Activated naive CD8-positive, alpha-beta T cell treated with anti-CD3 and anti-CD28 coated beads, Interleukin-2, amount 50 U/mL, for 24 hours (primary cell): ENCODE data around the gene RHBDL2.
A peak's percentile ranks its signal among the peaks of the same experiment; 100 is the strongest.

Experiments used
- ATAC-seq: fragments of 150-1000 bp; cut with Tn5 transposase; one replicate; pipeline ENCODE4 v1.10.0; 2021
- DNase-seq: peaks from one replicate; pipeline ENCODE4 v3.0.0; 2021
- H3K27ac Mint-ChIP-seq: one replicate; pipeline ENCODE4 v1.8.0; 2021; ENCODE audit warnings: mild to moderate bottlenecking, mixed read lengths
- H3K27me3 Mint-ChIP-seq: one replicate; pipeline ENCODE4 v1.8.0; 2021; ENCODE audit warnings: mixed read lengths
- H3K36me3 Mint-ChIP-seq: one replicate; pipeline ENCODE4 v1.8.0; 2021; ENCODE audit warnings: low read depth, mixed read lengths
- H3K4me1 Mint-ChIP-seq: one replicate; pipeline ENCODE4 v1.8.0; 2021; ENCODE audit warnings: mixed read lengths
- H3K4me3 Mint-ChIP-seq: one replicate; pipeline ENCODE4 v1.8.0; 2021; ENCODE audit warnings: mild to moderate bottlenecking, moderate library complexity, mixed read lengths
- H3K9me3 Mint-ChIP-seq: one replicate; pipeline ENCODE4 v1.8.0; 2021; ENCODE audit warnings: mixed read lengths

Gene RHBDL2

DNA sequence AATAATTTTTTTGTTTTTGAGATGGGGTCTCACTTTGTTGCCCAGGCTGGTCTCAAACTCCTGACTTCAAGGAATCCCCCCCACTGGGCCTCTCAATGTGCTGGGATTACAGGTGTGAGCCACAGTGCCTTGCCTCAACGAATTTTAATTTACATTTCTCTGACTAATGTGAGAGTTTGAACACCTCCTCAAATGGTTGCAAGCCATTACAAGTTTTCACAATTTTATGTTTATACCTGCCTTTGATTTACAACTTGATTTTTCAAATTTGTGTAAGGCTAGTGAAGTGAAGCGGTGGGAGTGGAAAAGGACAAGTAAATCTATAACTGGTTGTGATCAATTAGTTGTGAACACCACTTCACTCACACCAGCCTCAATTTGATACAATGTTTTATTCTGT lies 8.9 kb upstream of the RHBDL2 start:
- Mint-ChIP-seq H3K36me3 (no peaks in the 10 kb centered on the region), H3K4me1 (peaks cover 8% of the 10 kb centered on the region), H3K27ac (no peak overlapping the region), H3K27me3 (no peaks in the 10 kb centered on the region), H3K4me3 (no peak overlapping the region), H3K9me3 (no peaks in the 10 kb centered on the region)
- ATAC-seq = no peak
- DNase-seq = no peak

DNA sequence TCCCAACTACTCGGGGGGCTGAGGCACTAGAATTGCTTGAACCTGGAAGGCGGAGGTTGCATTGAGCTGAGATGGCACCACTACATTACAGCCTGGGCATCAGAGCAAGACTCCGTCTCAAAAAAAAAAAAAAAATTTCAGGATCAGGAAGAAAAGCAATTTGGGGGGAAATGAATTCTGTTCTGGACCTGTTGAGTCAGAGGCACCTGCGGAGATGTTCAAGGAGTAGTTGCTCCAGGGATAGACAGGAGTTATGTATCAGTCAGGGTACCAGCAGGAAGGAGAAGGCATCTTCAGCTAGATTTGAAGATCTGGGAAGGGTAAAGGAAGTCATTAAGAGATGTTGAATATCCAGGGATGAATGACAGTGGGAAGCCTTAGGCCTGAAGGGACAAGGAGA lies 2.9 kb upstream of the RHBDL2 start:
- no peaks in the 10 kb centered on the region for H3K4me1 Mint-ChIP-seq
- H3K36me3 Mint-ChIP-seq = no peaks in the 10 kb centered on the region
- no peak overlapping the region for H3K4me3 Mint-ChIP-seq
- no peak for DNase-seq
- H3K27ac Mint-ChIP-seq = no peak overlapping the region
- no peaks in the 10 kb centered on the region for H3K9me3 Mint-ChIP-seq
- no peak for ATAC-seq
- no peaks in the 10 kb centered on the region for H3K27me3 Mint-ChIP-seq

DNA sequence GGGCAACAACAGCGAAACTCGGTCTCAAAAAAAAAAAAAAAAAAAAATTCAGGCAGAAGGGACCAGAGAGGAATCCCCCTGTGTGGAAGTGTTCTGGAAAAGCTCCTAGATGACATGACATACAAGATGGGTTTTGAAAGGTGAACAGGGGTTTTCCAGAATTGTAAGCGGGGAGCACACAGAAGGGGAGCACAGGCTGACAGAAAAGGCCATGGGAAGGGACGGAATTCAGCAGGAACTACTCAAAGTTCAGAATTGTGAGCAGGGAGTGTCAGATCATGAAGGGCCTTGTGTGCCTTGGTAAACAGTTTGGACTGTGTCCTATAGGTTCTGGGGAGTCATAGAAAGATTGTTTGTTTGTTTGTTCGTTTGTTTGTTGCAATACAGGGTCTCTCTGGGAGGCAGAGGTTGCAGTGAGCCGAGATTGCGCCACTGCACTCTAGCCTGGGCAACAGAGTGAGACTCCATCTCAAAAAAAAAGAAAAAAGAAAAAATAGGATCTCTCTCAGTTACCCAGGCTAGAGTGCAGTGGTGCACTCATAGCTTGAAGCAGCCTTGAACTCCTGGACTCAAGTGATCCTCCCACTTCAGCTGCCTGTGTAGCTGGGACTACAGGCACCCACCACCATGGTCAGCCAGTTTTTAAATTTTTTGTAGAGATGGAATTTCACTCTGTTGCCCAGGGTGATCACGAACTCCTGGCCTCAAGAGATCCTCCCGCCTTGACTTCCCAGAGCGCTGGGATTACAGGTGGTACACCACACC lies 1.2 kb upstream of the RHBDL2 start:
- H3K36me3 Mint-ChIP-seq = no peaks in the 10 kb centered on the region
- DNase-seq (no peak), ATAC-seq (no peak)
- H3K4me3 Mint-ChIP-seq = no peak overlapping the region
- no peaks in the 10 kb centered on the region for H3K27me3 Mint-ChIP-seq
- no peaks in the 10 kb centered on the region for H3K4me1 Mint-ChIP-seq
- no peaks in the 10 kb centered on the region for H3K9me3 Mint-ChIP-seq
- H3K27ac Mint-ChIP-seq = no peak overlapping the region

DNA sequence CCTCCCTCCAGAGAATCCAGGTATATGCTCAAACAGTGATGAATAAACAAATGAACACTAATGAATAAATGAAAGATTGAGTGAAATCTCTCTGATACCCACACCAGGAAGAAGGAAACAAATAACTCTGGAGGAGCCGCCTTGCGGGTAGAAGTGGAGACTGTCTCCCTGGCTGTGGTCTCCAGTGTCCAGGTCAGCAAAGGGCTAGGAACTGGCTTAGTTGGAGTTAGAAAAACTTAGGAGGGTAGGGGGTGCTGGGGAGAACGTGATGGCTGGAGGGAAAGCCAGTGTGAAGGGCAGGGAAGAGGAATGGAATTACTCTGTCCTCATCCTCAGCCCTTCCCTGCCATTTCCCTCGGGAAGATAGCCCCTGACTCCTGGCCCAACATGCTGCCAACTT lies 537 bp downstream of the RHBDL2 start:
- no peak overlapping the region for H3K4me3 Mint-ChIP-seq
- ATAC-seq (no peak), DNase-seq (no peak)
- no peaks in the 10 kb centered on the region for H3K9me3 Mint-ChIP-seq
- H3K27me3 Mint-ChIP-seq = no peaks in the 10 kb centered on the region
- H3K4me1 Mint-ChIP-seq = no peaks in the 10 kb centered on the region
- H3K27ac Mint-ChIP-seq = no peak overlapping the region
- H3K36me3 Mint-ChIP-seq = no peaks in the 10 kb centered on the region

DNA sequence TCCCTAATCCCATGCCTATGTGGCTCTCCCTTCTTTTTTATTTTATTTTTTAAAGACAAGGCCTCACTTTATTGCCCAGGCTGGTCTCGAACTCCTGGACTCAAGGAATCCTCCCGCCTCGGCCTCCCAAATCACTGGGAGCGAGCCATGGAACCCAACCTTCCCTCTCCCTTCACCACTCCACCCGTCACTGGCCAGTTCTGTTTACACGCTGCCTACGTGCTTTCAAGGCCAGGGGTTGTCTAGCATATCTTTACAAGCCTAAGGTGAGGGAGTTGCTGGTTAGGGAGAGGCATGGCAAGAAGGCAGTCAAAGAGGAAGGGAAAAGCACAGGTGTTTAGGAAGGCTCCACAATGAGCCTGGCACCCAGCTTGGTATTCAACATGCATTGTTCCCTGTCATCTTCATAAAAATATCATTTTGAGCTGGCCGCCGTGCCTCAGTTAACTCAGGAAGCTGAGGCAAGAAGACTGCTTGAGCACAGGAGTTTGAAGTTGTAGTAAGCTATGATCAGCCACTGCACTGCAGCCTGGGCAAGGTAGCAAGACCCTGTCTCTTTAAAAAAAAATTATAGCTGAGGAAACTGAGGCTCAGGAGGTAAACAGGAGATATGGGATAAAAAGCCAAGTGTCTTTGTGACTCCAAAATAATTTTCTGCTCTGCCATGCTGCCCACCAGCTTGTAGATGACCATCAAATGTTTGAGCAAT lies 1.1 kb downstream of the RHBDL2 start:
- H3K36me3 Mint-ChIP-seq = no peaks in the 10 kb centered on the region
- H3K27ac Mint-ChIP-seq = no peak overlapping the region
- H3K9me3 Mint-ChIP-seq = no peaks in the 10 kb centered on the region
- ATAC-seq (no peak), DNase-seq (no peak)
- H3K4me3 Mint-ChIP-seq = no peak overlapping the region
- H3K27me3 Mint-ChIP-seq = no peaks in the 10 kb centered on the region
- no peaks in the 10 kb centered on the region for H3K4me1 Mint-ChIP-seq

DNA sequence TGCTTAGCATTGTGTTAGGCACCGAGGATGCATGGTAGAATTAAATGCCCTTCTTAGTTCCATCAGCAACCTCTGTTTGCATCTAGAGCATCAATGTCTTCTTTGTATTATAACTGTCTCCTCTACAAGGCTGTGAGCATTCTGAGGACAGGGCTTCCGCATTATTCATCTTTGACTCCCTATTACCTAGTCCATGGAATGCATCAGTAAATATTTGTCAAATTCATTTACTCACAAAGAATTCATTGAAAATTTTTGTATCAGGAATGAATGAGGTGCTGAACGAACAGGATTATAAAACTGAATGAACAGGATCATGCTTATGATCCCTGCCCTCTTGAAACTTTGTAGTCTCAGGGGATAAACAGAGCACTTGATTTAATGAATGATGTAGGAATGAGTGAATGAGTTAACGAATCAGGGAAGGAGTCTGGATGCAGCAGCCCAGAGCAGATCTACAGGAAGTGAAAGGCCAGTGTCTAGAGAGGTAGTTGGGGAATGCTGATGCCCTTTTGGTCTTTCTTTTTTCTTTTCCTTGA lies 2.8 kb downstream of the RHBDL2 start:
- H3K27me3 Mint-ChIP-seq = no peaks in the 10 kb centered on the region
- ATAC-seq (no peak), DNase-seq (no peak)
- no peaks in the 10 kb centered on the region for H3K36me3 Mint-ChIP-seq
- H3K27ac Mint-ChIP-seq = no peak overlapping the region
- no peak overlapping the region for H3K4me3 Mint-ChIP-seq
- H3K4me1 Mint-ChIP-seq = no peaks in the 10 kb centered on the region
- H3K9me3 Mint-ChIP-seq = no peaks in the 10 kb centered on the region

DNA sequence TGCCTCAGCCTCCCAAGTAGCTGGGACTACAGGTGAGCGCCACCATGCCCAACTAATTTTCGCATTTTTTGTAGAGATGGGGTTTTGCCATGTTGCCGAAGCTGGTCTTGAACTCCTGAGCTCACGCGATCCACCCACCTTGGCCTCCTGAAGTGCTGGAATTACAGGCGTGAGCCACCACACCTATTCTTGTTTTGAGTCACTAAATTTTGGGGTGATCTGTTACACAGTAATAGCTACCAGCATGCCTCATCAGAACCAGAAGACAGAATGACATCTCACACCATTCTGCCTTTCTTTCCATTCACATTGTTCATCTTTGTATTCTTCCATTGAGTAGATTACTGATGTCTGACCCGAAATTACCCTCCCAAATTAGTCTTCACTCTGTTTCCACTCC lies 9.1 kb downstream of the RHBDL2 start:
- Mint-ChIP-seq H3K27ac (no peak overlapping the region), H3K4me1 (no peaks in the 10 kb centered on the region), H3K9me3 (no peaks in the 10 kb centered on the region), H3K27me3 (peaks cover 3% of the 10 kb centered on the region), H3K36me3 (no peaks in the 10 kb centered on the region), H3K4me3 (no peak overlapping the region)
- ATAC-seq = peak; percentile 40
- DNase-seq = no peak

DNA sequence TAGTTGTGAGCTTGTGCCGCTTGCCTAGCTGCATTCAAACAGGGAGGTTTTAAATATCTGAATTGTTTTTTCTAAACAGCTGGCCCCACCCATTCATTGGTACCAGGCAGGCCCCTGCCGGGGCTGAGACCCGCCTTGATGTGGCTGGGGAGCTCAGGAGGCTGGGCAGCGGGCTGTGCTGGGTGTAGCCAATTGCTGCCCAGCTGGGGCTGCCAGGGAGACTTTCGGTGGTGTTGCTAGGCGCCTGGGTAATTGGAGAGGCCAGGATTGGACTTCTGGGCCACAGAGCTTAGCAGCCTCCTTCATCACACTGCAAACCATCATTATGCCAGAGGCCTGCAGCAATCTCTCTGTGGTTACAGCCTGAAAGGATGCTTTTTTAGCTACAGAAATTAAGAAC lies 12.2 kb downstream of the RHBDL2 start:
- Mint-ChIP-seq H3K27ac (no peak overlapping the region), H3K4me3 (no peak overlapping the region), H3K36me3 (no peaks in the 10 kb centered on the region), H3K27me3 (peaks cover 3% of the 10 kb centered on the region), H3K9me3 (no peaks in the 10 kb centered on the region), H3K4me1 (no peaks in the 10 kb centered on the region)
- ATAC-seq (no peak), DNase-seq (no peak)

DNA sequence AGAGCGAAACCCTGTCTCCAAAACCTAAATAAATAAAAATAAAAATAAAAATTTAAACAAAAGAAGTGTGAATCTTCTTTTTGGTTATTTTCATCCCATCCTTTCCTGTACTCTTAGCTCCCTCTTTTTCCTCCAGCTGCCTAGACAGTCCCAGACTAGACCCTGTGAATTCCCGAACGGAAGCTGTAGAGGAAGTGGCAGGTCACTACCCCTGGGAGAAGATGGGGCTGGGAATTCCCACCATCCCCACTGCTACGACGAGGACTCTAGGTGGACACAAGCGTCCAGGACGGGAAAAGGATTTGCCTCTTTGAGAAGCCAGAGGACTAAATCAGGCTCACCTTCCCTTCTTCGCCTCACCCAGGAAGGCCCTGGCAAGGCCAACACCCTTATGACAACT lies 12.6 kb downstream of the RHBDL2 start:
- Mint-ChIP-seq H3K27ac (no peak overlapping the region), H3K36me3 (no peaks in the 10 kb centered on the region), H3K4me3 (no peak overlapping the region), H3K4me1 (no peaks in the 10 kb centered on the region), H3K9me3 (no peaks in the 10 kb centered on the region), H3K27me3 (peaks cover 3% of the 10 kb centered on the region)
- DNase-seq = no peak
- ATAC-seq = no peak

DNA sequence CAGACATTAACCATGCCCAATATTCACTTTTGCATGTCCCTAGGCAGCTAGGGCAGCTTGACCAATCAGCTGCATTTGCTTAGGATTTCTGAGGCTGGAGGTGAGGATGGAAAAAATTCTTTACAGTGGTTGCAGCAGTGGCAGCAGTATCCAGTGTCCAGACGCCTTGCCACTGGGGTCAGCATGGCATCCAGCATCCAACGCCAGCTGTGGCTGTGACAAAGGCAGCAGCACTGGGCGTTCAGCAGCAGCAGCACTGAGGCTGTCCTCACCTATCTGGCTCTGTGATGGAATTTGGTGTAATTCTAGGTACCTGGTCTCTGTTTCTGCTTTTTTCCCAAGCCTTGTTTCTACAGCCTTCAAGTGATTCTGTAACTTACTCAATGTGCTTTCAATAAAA lies 15.5 kb downstream of the RHBDL2 start:
- DNase-seq = no peak
- Mint-ChIP-seq H3K36me3 (no peaks in the 10 kb centered on the region), H3K27me3 (no peaks in the 10 kb centered on the region), H3K27ac (no peak overlapping the region), H3K9me3 (no peaks in the 10 kb centered on the region), H3K4me3 (no peak overlapping the region), H3K4me1 (peaks cover 6% of the 10 kb centered on the region)
- no peak for ATAC-seq

DNA sequence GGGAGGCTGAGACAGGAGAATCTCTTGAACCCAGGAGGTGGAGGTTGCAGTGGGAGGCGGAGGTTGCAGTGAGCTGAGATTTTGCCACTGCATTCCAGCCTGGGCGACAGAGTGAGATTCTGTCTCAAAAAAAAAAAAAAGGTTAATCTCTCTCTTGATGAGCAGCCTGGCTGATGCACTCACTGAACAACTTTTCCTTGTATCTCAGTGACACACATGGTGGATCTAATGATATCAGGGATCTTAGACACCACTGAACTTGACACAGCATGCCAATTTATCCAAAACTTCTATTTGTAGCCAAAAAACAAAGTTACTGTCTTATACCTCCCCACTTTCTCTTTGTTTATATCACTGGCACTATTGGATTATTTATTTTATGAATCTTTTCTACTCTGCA lies 16.2 kb downstream of the RHBDL2 start:
- no peak overlapping the region for H3K4me3 Mint-ChIP-seq
- H3K27ac Mint-ChIP-seq = no peak overlapping the region
- no peaks in the 10 kb centered on the region for H3K9me3 Mint-ChIP-seq
- no peaks in the 10 kb centered on the region for H3K27me3 Mint-ChIP-seq
- H3K36me3 Mint-ChIP-seq = no peaks in the 10 kb centered on the region
- H3K4me1 Mint-ChIP-seq = peaks cover 6% of the 10 kb centered on the region
- ATAC-seq (no peak), DNase-seq (no peak)

DNA sequence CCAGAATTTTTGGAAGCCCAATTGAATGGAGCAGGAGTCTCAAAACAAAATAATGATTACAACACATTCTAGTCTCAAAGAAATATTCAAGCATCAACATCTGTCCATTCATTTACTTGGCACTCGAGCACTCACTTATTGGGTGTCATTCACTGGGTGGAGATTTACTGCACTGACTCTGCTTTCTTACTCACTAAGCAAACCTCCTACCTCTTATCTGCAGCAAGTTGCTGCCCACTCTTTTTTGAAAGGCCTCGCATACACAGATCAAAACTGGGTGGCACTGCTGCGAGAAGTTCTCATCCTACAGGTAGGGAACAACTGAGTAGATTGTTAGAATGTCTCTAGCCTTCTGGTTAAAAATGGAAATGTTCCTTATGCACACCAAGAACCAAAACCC lies 18.0 kb downstream of the RHBDL2 start:
- peaks cover 6% of the 10 kb centered on the region for H3K4me1 Mint-ChIP-seq
- ATAC-seq (peak; percentile 61), DNase-seq (no peak)
- H3K27ac Mint-ChIP-seq = no peak overlapping the region
- no peaks in the 10 kb centered on the region for H3K9me3 Mint-ChIP-seq
- no peaks in the 10 kb centered on the region for H3K36me3 Mint-ChIP-seq
- H3K27me3 Mint-ChIP-seq = no peaks in the 10 kb centered on the region
- H3K4me3 Mint-ChIP-seq = no peak overlapping the region

DNA sequence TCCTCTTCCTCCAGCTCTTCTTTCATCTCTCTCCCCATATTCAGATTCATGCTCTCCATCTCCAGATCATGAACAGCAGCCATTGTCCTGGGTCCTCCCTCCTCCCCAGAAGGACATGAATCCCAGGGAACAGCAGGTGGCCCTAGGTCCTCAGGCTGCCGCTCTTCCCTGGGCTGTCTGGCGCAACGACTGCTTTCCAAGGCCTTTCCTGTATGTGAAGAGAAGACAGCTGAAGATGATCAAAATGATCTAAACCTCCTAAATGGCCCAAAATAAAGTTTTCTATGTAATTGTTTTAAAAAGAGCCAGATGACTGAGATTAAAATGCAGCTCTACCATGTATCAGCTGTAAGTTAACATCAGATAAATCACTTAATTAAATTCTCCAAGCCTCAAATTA lies 22.5 kb downstream of the RHBDL2 start:
- DNase-seq (no peak), ATAC-seq (no peak)
- Mint-ChIP-seq H3K9me3 (no peaks in the 10 kb centered on the region), H3K27ac (no peak overlapping the region), H3K36me3 (no peaks in the 10 kb centered on the region), H3K4me3 (no peak overlapping the region), H3K27me3 (no peaks in the 10 kb centered on the region), H3K4me1 (peaks cover 14% of the 10 kb centered on the region)

DNA sequence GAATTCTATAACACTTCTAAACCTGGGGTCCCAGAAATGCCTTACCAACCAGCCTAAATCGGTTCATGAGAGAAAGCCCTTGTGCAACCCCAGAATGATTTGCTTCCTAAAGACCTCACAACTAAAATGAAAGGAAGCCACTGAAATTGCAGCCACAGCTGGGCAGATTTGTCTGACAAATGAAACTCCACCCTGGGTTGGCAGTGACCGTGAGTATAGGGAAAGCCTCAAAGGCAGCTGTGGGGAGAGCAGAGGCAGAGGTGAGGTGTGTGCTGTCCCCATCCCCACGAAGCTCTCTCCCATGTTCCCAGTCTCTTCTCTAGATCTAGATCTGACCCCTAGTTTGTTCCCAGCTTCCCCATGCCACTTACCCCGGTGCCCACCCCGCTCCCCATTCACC lies 23.1 kb downstream of the RHBDL2 start:
- Mint-ChIP-seq H3K9me3 (no peaks in the 10 kb centered on the region), H3K27me3 (no peaks in the 10 kb centered on the region), H3K27ac (no peak overlapping the region), H3K36me3 (no peaks in the 10 kb centered on the region), H3K4me1 (peaks cover 12% of the 10 kb centered on the region), H3K4me3 (no peak overlapping the region)
- ATAC-seq = no peak
- DNase-seq = no peak

DNA sequence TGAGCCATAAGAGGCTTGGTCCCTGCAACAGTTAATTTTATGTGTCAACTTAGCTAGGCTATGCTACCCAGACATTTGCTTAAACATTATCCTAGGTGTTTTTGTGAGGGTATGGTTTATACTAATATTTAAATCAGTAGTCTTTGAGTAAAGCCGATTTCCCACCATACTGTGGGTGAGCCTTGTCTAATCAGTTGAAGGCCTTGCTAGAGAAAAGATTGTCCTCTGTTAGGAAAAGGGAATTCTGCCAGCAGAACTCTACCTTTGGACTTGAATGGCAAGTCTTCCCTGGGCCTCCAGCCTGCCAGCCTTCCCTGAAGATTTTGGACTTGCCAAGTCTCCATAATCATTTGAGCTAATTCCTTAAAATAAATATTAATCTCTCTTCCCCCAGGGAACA lies 23.9 kb downstream of the RHBDL2 start:
- peaks cover 8% of the 10 kb centered on the region for H3K4me1 Mint-ChIP-seq
- no peaks in the 10 kb centered on the region for H3K9me3 Mint-ChIP-seq
- H3K36me3 Mint-ChIP-seq = no peaks in the 10 kb centered on the region
- no peak overlapping the region for H3K4me3 Mint-ChIP-seq
- DNase-seq = no peak
- no peak for ATAC-seq
- no peaks in the 10 kb centered on the region for H3K27me3 Mint-ChIP-seq
- H3K27ac Mint-ChIP-seq = no peak overlapping the region
